ENCODE data around the gene ZC3H14. TPM values are rescaled to one million over a fixed set of nuclear protein-coding genes. Genes with fewer than 3 reads are reported as not detected.

Gene ZC3H14
- total RNA-seq, 1 experiment from 2014 or later, result 66.2 TPM

- RAD21 ChIA-PET (ENCODE audit: low non-redundant PET in 1 of 2, low total read pairs in 2 of 2, uncharacterized antibody in 2 of 2, unreplicated experiment in 2 of 2), result no interaction called here
- no peaks in the 10 kb centered on the region for H3K79me2 ChIP-seq (ENCODE audit: insufficient read depth, low read length)
- POLR2A ChIA-PET, result no interaction called here
- H3K27ac ChIP-seq (ENCODE audit: low read depth, low read length), result no peak overlapping the region
- H3K4me2 ChIP-seq (ENCODE audit: low read length), result no peak overlapping the region
- no TSS peak for BruUV-seq (replicated peaks)
- H3K9me3 ChIP-seq (ENCODE audit: control insufficient read depth in 1 of 2, insufficient read depth in 1 of 2, low read depth in 1 of 2, low read length in 2 of 2), result no peaks in the 10 kb centered on the region
- H3K36me3 ChIP-seq (ENCODE audit: control insufficient read depth in 1 of 2, insufficient read depth in 2 of 2, low read length in 2 of 2), result peaks cover 3 to 6% of the 10 kb centered on the region in 2 experiments; a peak in 2 of 4 replicates
- no peaks in the 10 kb centered on the region for H3K27me3 ChIP-seq (ENCODE audit: insufficient read depth, low read length)
- intact Hi-C loops (cut with micrococcal nuclease), result no loop called here
- ATAC-seq, result no peak
- no peaks in the 10 kb centered on the region; a peak in 2 of 4 replicates for H3K4me1 ChIP-seq (ENCODE audit: control insufficient read depth in 1 of 2, insufficient read depth in 2 of 2, low read length in 2 of 2)
- DNase-seq (ENCODE audit: low read depth, low spot score), result no peak
- no peak for TF ChIP-seq ZNF274 (IDR thresholded peaks at IDR 0.05; ENCODE audit: low read depth, low read length)
- no peak for TF ChIP-seq JUND (IDR thresholded peaks at IDR 0.05)
- no peak for TF ChIP-seq MAX (IDR thresholded peaks at IDR 0.05)
- no peak for TF ChIP-seq TCF7L2 (IDR thresholded peaks at IDR 0.05; ENCODE audit: borderline replicate concordance, extremely low read depth, insufficient read depth, insufficient read length)
- no peak overlapping the region for H2AFZ ChIP-seq (ENCODE audit: low read depth, low read length, poor library complexity, severe bottlenecking)
- no peak overlapping the region for H3K4me3 ChIP-seq (replicated peaks in 1 of 2; ENCODE audit: low read depth in 1 of 2, low read length in 2 of 2)
- H4K20me1 ChIP-seq (ENCODE audit: insufficient read depth), result no peaks in the 10 kb centered on the region
- H3K9ac ChIP-seq (ENCODE audit: low read length), result no peak overlapping the region
- CTCF ChIA-PET, result no interaction called here
- H3K9me2 ChIP-seq (ENCODE audit: insufficient read depth), result no peaks in the 10 kb centered on the region
These were observed 55.6 kb downstream of the ZC3H14 start for GRCh38 chr14:88618476-88618875.

GRCh38 chr14:88621100-88621499 is 58.3 kb downstream of the ZC3H14 start:
- Histone ChIP-seq H3K4me1 (ENCODE audit: control insufficient read depth in 1 of 2, insufficient read depth in 2 of 2, low read length in 2 of 2) (no peaks in the 10 kb centered on the region), H4K20me1 (ENCODE audit: insufficient read depth) (no peaks in the 10 kb centered on the region), H3K79me2 (ENCODE audit: insufficient read depth, low read length) (no peaks in the 10 kb centered on the region), H3K4me3 (replicated peaks in 1 of 2; ENCODE audit: low read depth in 1 of 2, low read length in 2 of 2) (no peak overlapping the region), H3K9ac (ENCODE audit: low read length) (no peak overlapping the region), H3K9me3 (ENCODE audit: control insufficient read depth in 1 of 2, insufficient read depth in 1 of 2, low read depth in 1 of 2, low read length in 2 of 2) (no peaks in the 10 kb centered on the region), H3K9me2 (ENCODE audit: insufficient read depth) (no peaks in the 10 kb centered on the region), H3K27ac (ENCODE audit: low read depth, low read length) (no peak overlapping the region), H3K4me2 (ENCODE audit: low read length) (no peak overlapping the region), H2AFZ (ENCODE audit: low read depth, low read length, poor library complexity, severe bottlenecking) (no peak overlapping the region), H3K36me3 (ENCODE audit: control insufficient read depth in 1 of 2, insufficient read depth in 2 of 2, low read length in 2 of 2) (no peaks in the 10 kb centered on the region), H3K27me3 (ENCODE audit: insufficient read depth, low read length) (no peaks in the 10 kb centered on the region)
- POLR2A ChIA-PET, result no interaction called here
- CTCF ChIA-PET, result no interaction called here
- ATAC-seq, result no peak
- intact Hi-C loops (cut with micrococcal nuclease), result no loop called here
- BruUV-seq (replicated peaks), result no TSS peak
- RAD21 ChIA-PET (ENCODE audit: low non-redundant PET in 1 of 2, low total read pairs in 2 of 2, uncharacterized antibody in 2 of 2, unreplicated experiment in 2 of 2), result no interaction called here
- DNase-seq (ENCODE audit: low read depth, low spot score), result no peak
- TF ChIP-seq CBX3 (IDR thresholded peaks at IDR 0.05; ENCODE audit: low read depth), result no peak
- TF ChIP-seq EZH2 (IDR thresholded peaks at IDR 0.05), result no peak
- no peak for TF ChIP-seq FOSL1 (IDR thresholded peaks at IDR 0.05; ENCODE audit: low read depth)
- TF ChIP-seq ELF1 (IDR thresholded peaks at IDR 0.05; ENCODE audit: borderline replicate concordance, low read depth), result no peak
- no peak for TF ChIP-seq YY1 (IDR thresholded peaks at IDR 0.05; ENCODE audit: extremely low read depth, insufficient replicate concordance, low read depth, low read length)
- TF ChIP-seq CEBPB (IDR thresholded peaks at IDR 0.05; ENCODE audit: low read depth), result no peak
- no peak for TF ChIP-seq RAD21 (IDR thresholded peaks at IDR 0.05; ENCODE audit: low read depth)
- no peak for TF ChIP-seq REST (IDR thresholded peaks at IDR 0.05; ENCODE audit: low read depth)
- no peak for TF ChIP-seq ZBTB33 (IDR thresholded peaks at IDR 0.05; ENCODE audit: extremely low read depth, insufficient replicate concordance, low read length)
- TF ChIP-seq EGR1 (IDR thresholded peaks at IDR 0.05; ENCODE audit: low read depth), result no peak
- no peak for TF ChIP-seq JUND (IDR thresholded peaks at IDR 0.05)
- no peak for TF ChIP-seq ATF3 (IDR thresholded peaks at IDR 0.05)
- TF ChIP-seq SIN3A (IDR thresholded peaks at IDR 0.05; ENCODE audit: low read depth), result no peak
- no peak for TF ChIP-seq EZH2phosphoT487 (IDR thresholded peaks at IDR 0.05; ENCODE audit: borderline replicate concordance)
